ENCODE results near the gene RIMS4. TPM values are rescaled to one million over a fixed set of nuclear protein-coding genes. Genes with fewer than 3 reads are reported as not detected.

Gene RIMS4
- total RNA-seq, 1 experiment from 2014 or later: 16.3 TPM

- Histone ChIP-seq H3K23ac (ENCODE audit: insufficient read length, low read depth, low read length) (no peak overlapping the region), H3K27me3 (ENCODE audit: insufficient read depth, low read length) (peaks cover 7% of the 10 kb centered on the region; the same call in 1 of the 2 replicates), H4K8ac (replicated peaks; ENCODE audit: insufficient read length, low read depth, low read length) (no peak overlapping the region), H3K9me3 (ENCODE audit: control insufficient read depth, low read depth, low read length) (no peaks in the 10 kb centered on the region), H3K4ac (ENCODE audit: low read depth, low read length) (no peak overlapping the region), H3K4me1 (ENCODE audit: insufficient read depth, low read length) (no peaks in the 10 kb centered on the region), H3T11ph (ENCODE audit: low read length) (no peak overlapping the region), H2AK5ac (ENCODE audit: insufficient read length, low read length) (no peak overlapping the region), H4K20me1 (ENCODE audit: control insufficient read depth, insufficient read depth, insufficient read length) (no peaks in the 10 kb centered on the region), H2AFZ (ENCODE audit: low read length) (no peak overlapping the region), H2BK120ac (ENCODE audit: low read depth, low read length, poor library complexity, severe bottlenecking) (no peak overlapping the region), H3K18ac (ENCODE audit: insufficient read length, low read depth, low read length) (no peak overlapping the region), H3K56ac (ENCODE audit: insufficient read length, low read depth, low read length) (no peak overlapping the region), H4K5ac (ENCODE audit: insufficient read length, low read depth, low read length) (no peak overlapping the region), H3K14ac (ENCODE audit: insufficient read depth, low read length) (no peak overlapping the region), H2BK20ac (ENCODE audit: low read depth, low read length, poor library complexity, severe bottlenecking) (no peak overlapping the region), H2BK15ac (ENCODE audit: low read depth, low read length) (no peak overlapping the region), H3K9ac (ENCODE audit: extremely low read depth, insufficient read length, low read length) (no peak overlapping the region), H2BK12ac (ENCODE audit: insufficient read length, low read depth, low read length) (no peak overlapping the region), H3K79me1 (ENCODE audit: insufficient read depth, low read depth, low read length, poor library complexity, severe bottlenecking) (no peaks in the 10 kb centered on the region), H3K27ac (ENCODE audit: insufficient read length, low read depth, low read length) (no peak overlapping the region), H2BK5ac (ENCODE audit: insufficient read length, low read length) (no peak overlapping the region), H3K79me2 (ENCODE audit: insufficient read depth, low read length) (no peaks in the 10 kb centered on the region), H4K91ac (ENCODE audit: insufficient read length, low read depth, low read length) (no peak overlapping the region), H3K4me2 (ENCODE audit: insufficient read depth, insufficient read length, low read length) (peak overlapping the region; percentile 92), H3K23me2 (ENCODE audit: insufficient read length, low read depth, low read length, poor library complexity, severe bottlenecking) (peaks cover 8% of the 10 kb centered on the region)
- no peak for TF ChIP-seq CTCF (conservative IDR thresholded peaks at IDR 0.05)
- H3K4me3 Mint-ChIP-seq: peak overlapping the region; percentile 62 to 77
- peaks cover 12 to 36% of the 10 kb centered on the region in 2 experiments for H3K4me1 Mint-ChIP-seq
- H3K36me3 Mint-ChIP-seq (ENCODE audit: insufficient read depth in 1 of 3, low read depth in 3 of 3): no peaks in the 10 kb centered on the region
- no peaks in the 10 kb centered on the region; a peak in 1 of 5 replicates for H3K9me3 Mint-ChIP-seq
- DNase-seq: no peak
- WGBS (ENCODE audit: extremely low coverage, insufficient read length, low lambda C conversion rate): 60% methylated on average over 1 of the region's 5 CpGs
- H3K27ac Mint-ChIP-seq: no peak overlapping the region; a peak in 1 of 7 replicates
- peaks cover 78% of the 10 kb centered on the region for H3K27me3 Mint-ChIP-seq (ENCODE audit: low read depth)
These were observed 65.2 kb downstream of the RIMS4 start for GRCh38 chr20:44745122-44745597.

Data from H9 (cell line).